Lower lobe of right lung (tissue), 2 donors: Measurements from ENCODE around the gene KIF26B. TPM values are rescaled to one million over a fixed set of nuclear protein-coding genes. Genes with fewer than 3 reads are reported as not detected.

Experiments used
- ATAC-seq, 2 donors: fragments of 200-7000 bp; cut with Tn5 transposase; one replicate each; pipeline ENCODE4 v1.9.1; 2020 to 2022; ENCODE audit warnings: mild to moderate bottlenecking in 2 of 2, moderate library complexity in 2 of 2
- DNase-seq: peaks from one replicate; pipeline ENCODE4 v3.0.0-alpha.2; 2020
- H3K27ac ChIP-seq: fragments of 200-600 bp; one replicate; pipeline ENCODE4 v1.8.0; 2022
- H3K27me3 ChIP-seq: fragments of 200-600 bp; one replicate; pipeline ENCODE4 v1.8.0; 2022; ENCODE audit warnings: low read depth
- H3K36me3 ChIP-seq: fragments of 200-600 bp; one replicate; pipeline ENCODE4 v1.8.0; 2022; ENCODE audit warnings: mild to moderate bottlenecking
- H3K4me1 ChIP-seq: fragments of 200-600 bp; one replicate; pipeline ENCODE4 v1.8.0; 2022
- H3K4me3 ChIP-seq: fragments of 200-600 bp; one replicate; pipeline ENCODE4 v1.8.0; 2022; ENCODE audit warnings: mild to moderate bottlenecking
- H3K9me3 ChIP-seq: fragments of 200-600 bp; one replicate; pipeline ENCODE4 v1.8.0; 2022
- CTCF ChIP-seq: fragments of 200-600 bp; IDR thresholded peaks from one replicate; pipeline ENCODE4 v1.8.0; 2022; ENCODE audit warnings: antibody characterized with exemption, mild to moderate bottlenecking
- intact Hi-C: fragments of 100-400 bp; cut with DNase I; formaldehyde crosslinking; loops from one replicate; pipeline ENCODE4 v1.11.0; 2022
- total RNA-seq: library from RNA; stranded (reverse); fragmentation: NEBNext Ultra II Directional; extraction: Animal tissue kit (Norgen Biotek cat#: 25700); gene quantifications from one replicate; pipeline ENCODE4 v1.2.1, GENCODE V29; 2021
- donor health status: DM: no; HTN: yes; CAD: no; lungs with severe emphysema.

Gene KIF26B
- total RNA-seq, 1 donor from 2014 or later: 1.2 TPM

GRCh38 chr1:245592189-245592460, 437.3 kb downstream of the KIF26B start:
- intact Hi-C loops: no loop called here
- no peak overlapping the region for H3K4me3 ChIP-seq
- H3K27me3 ChIP-seq: no peaks in the 10 kb centered on the region
- no peak overlapping the region for H3K27ac ChIP-seq
- no peak for TF ChIP-seq CTCF
- H3K36me3 ChIP-seq: no peaks in the 10 kb centered on the region
- ATAC-seq: peak in 1 of 2 donors; percentile 19
- H3K4me1 ChIP-seq: no peaks in the 10 kb centered on the region
- no peaks in the 10 kb centered on the region for H3K9me3 ChIP-seq
- DNase-seq: no peak

GRCh38 chr1:245598524-245599305, 443.9 kb downstream of the KIF26B start:
- H3K27ac ChIP-seq: peak overlapping the region; percentile 53
- no peaks in the 10 kb centered on the region for H3K36me3 ChIP-seq
- DNase-seq (no peak), ATAC-seq (peak; percentile 54 to 63)
- no peak for TF ChIP-seq CTCF
- H3K4me3 ChIP-seq: no peak overlapping the region
- H3K27me3 ChIP-seq: no peaks in the 10 kb centered on the region
- intact Hi-C loops: no loop called here
- H3K9me3 ChIP-seq: no peaks in the 10 kb centered on the region
- no peaks in the 10 kb centered on the region for H3K4me1 ChIP-seq

- Histone ChIP-seq H3K4me3 (no peak overlapping the region), H3K9me3 (no peaks in the 10 kb centered on the region), H3K27me3 (no peaks in the 10 kb centered on the region), H3K36me3 (no peaks in the 10 kb centered on the region), H3K4me1 (no peaks in the 10 kb centered on the region), H3K27ac (no peak overlapping the region)
- peak; percentile 71 to 74 for ATAC-seq
- TF ChIP-seq CTCF: no peak
- no peak for DNase-seq
- intact Hi-C loops: no loop called here
Measured at GRCh38 chr1:245599371-245600174, 444.8 kb downstream of the KIF26B start.

GRCh38 chr1:245600658-245601057, 445.9 kb downstream of the KIF26B start:
- H3K4me3 ChIP-seq: no peak overlapping the region
- ATAC-seq (no peak), DNase-seq (no peak)
- intact Hi-C loops: no loop called here
- H3K27ac ChIP-seq: no peak overlapping the region
- H3K36me3 ChIP-seq: no peaks in the 10 kb centered on the region
- H3K4me1 ChIP-seq: no peaks in the 10 kb centered on the region
- H3K9me3 ChIP-seq: no peaks in the 10 kb centered on the region
- H3K27me3 ChIP-seq: no peaks in the 10 kb centered on the region
- TF ChIP-seq CTCF: no peak

GRCh38 chr1:245603311-245603865, 448.6 kb downstream of the KIF26B start:
- Histone ChIP-seq H3K27ac (no peak overlapping the region), H3K4me1 (no peaks in the 10 kb centered on the region), H3K36me3 (no peaks in the 10 kb centered on the region), H3K27me3 (no peaks in the 10 kb centered on the region), H3K9me3 (no peaks in the 10 kb centered on the region), H3K4me3 (no peak overlapping the region)
- DNase-seq: no peak
- TF ChIP-seq CTCF: no peak
- intact Hi-C loops: no loop called here
- ATAC-seq: no peak
